ENCODE data around the gene PPP1R3D. TPM values are rescaled to one million over a fixed set of nuclear protein-coding genes. Genes with fewer than 3 reads are reported as not detected.

The PPP1R3D gene
- total and polyA plus RNA-seq, 2 of the 13 experiments (the other 11 are each of a cell fraction or from before 2014, with no cell fraction given): 1.2 to 3.7 TPM

DNA sequence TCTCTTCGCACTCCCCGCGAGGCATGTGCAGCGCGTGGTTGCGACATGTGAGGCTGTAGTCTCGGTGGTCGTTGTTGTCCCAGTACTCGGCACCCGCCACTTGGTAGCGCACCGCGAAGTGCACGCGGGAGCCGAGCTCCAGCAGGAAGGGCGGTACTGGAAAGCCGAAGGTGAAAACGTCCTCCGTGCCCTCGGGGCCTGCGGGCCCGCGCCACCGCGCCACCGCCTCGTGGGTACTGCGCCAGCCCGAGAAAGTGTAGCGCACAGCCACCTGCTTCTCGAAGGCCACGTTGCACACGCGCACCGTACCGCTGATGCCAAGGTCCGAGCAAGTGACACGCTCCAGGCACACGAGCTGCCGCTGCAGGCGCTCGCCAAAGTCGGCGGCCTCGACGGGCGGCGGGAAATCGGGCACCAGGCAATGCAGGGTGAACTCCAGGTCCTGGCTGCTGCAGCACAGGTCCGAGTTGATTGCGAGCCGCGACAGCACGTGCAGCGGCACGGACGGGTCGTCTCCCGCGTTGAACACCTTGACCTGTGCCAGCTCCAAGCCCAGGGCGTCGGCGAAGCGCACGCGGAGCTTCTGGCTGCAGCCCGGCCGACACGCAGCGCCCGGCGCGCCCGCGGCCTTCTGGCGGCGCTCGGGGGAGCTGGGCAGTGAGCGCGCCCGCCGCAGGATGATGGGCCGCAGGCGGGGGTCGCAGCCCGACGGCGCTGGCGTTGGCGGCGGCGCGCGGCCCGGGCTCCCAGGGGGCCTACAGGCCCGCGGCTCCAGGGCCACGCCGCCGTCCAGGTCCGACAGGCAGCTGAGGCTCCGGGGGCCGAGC is 840 bp downstream of the PPP1R3D start (continued):
- no peak for TF ChIP-seq ZBTB39 (CRISPR knock-in tag; IDR thresholded peaks at IDR 0.05)
- TF ChIP-seq THYN1 (CRISPR knock-in tag; IDR thresholded peaks at IDR 0.05; ENCODE audit: borderline replicate concordance, low read depth): no peak
- TF ChIP-seq, protein P1, sequence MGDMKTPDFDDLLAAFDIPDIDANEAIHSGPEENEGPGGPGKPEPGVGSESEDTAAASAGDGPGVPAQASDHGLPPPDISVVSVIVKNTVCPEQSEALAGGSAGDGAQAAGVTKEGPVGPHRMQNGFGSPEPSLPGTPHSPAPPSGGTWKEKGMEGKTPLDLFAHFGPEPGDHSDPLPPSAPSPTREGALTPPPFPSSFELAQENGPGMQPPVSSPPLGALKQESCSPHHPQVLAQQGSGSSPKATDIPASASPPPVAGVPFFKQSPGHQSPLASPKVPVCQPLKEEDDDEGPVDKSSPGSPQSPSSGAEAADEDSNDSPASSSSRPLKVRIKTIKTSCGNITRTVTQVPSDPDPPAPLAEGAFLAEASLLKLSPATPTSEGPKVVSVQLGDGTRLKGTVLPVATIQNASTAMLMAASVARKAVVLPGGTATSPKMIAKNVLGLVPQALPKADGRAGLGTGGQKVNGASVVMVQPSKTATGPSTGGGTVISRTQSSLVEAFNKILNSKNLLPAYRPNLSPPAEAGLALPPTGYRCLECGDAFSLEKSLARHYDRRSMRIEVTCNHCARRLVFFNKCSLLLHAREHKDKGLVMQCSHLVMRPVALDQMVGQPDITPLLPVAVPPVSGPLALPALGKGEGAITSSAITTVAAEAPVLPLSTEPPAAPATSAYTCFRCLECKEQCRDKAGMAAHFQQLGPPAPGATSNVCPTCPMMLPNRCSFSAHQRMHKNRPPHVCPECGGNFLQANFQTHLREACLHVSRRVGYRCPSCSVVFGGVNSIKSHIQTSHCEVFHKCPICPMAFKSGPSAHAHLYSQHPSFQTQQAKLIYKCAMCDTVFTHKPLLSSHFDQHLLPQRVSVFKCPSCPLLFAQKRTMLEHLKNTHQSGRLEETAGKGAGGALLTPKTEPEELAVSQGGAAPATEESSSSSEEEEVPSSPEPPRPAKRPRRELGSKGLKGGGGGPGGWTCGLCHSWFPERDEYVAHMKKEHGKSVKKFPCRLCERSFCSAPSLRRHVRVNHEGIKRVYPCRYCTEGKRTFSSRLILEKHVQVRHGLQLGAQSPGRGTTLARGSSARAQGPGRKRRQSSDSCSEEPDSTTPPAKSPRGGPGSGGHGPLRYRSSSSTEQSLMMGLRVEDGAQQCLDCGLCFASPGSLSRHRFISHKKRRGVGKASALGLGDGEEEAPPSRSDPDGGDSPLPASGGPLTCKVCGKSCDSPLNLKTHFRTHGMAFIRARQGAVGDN (CRISPR knock-in tag; IDR thresholded peaks at IDR 0.05): peak; percentile 64
- no peak for TF ChIP-seq FOXM1 (CRISPR knock-in tag; IDR thresholded peaks at IDR 0.05)
- TF ChIP-seq AGO1 (IDR thresholded peaks at IDR 0.05; ENCODE audit: low read depth, low read length, poor library complexity, severe bottlenecking): no peak
- TF ChIP-seq, protein P2, sequence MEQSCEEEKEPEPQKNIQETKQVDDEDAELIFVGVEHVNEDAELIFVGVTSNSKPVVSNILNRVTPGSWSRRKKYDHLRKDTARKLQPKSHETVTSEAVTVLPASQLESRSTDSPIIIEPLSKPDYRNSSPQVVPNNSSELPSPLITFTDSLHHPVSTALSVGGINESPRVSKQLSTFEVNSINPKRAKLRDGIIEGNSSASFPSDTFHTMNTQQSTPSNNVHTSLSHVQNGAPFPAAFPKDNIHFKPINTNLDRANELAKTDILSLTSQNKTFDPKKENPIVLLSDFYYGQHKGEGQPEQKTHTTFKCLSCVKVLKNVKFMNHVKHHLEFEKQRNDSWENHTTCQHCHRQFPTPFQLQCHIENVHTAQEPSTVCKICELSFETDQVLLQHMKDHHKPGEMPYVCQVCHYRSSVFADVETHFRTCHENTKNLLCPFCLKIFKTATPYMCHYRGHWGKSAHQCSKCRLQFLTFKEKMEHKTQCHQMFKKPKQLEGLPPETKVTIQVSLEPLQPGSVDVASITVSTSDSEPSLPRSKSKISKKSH (CRISPR knock-in tag; IDR thresholded peaks at IDR 0.05; ENCODE audit: borderline replicate concordance): no peak
- TF ChIP-seq ZKSCAN1 (IDR thresholded peaks at IDR 0.05; ENCODE audit: low read length): no peak
- TF ChIP-seq, protein P3, sequence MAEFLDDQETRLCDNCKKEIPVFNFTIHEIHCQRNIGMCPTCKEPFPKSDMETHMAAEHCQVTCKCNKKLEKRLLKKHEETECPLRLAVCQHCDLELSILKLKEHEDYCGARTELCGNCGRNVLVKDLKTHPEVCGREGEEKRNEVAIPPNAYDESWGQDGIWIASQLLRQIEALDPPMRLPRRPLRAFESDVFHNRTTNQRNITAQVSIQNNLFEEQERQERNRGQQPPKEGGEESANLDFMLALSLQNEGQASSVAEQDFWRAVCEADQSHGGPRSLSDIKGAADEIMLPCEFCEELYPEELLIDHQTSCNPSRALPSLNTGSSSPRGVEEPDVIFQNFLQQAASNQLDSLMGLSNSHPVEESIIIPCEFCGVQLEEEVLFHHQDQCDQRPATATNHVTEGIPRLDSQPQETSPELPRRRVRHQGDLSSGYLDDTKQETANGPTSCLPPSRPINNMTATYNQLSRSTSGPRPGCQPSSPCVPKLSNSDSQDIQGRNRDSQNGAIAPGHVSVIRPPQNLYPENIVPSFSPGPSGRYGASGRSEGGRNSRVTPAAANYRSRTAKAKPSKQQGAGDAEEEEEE (CRISPR knock-in tag; IDR thresholded peaks at IDR 0.05; ENCODE audit: borderline replicate concordance): no peak
- TF ChIP-seq, protein P4, sequence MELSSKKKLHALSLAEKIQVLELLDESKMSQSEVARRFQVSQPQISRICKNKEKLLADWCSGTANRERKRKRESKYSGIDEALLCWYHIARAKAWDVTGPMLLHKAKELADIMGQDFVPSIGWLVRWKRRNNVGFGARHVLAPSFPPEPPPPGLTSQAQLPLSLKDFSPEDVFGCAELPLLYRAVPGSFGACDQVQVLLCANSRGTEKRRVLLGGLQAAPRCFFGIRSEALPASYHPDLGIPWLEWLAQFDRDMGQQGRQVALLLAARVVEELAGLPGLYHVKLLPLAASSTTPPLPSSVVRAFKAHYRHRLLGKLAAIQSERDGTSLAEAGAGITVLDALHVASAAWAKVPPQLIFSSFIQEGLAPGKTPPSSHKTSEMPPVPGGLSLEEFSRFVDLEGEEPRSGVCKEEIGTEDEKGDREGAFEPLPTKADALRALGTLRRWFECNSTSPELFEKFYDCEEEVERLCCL (CRISPR knock-in tag; IDR thresholded peaks at IDR 0.05; ENCODE audit: borderline replicate concordance): no peak
- no peak for TF ChIP-seq ZNF335 (CRISPR knock-in tag; IDR thresholded peaks at IDR 0.05)
- TF ChIP-seq SKI (IDR thresholded peaks at IDR 0.05; ENCODE audit: partially characterized antibody): no peak
- 0 out of 2 replicates have a peak, but pooled peaks have one; percentile 46 for TF ChIP-seq ZNF468 (CRISPR knock-in tag; IDR thresholded peaks at IDR 0.05)
- no peak for TF ChIP-seq GLI4 (CRISPR knock-in tag; IDR thresholded peaks at IDR 0.05; ENCODE audit: borderline replicate concordance)
- TF ChIP-seq FUBP1 (CRISPR knock-in tag; IDR thresholded peaks at IDR 0.05; ENCODE audit: borderline replicate concordance): no peak

All from HepG2 (cell line).